Ureter (tissue), 1 donor: ENCODE results near the gene LHFPL5. TPM values are rescaled to one million over a fixed set of nuclear protein-coding genes. Genes with fewer than 3 reads are reported as not detected.

Source experiments
- DNase-seq: peaks from one replicate; pipeline ENCODE4 v3.0.0-alpha.2; 2020; ENCODE audit warnings: low spot score
- total RNA-seq: library from RNA; stranded (reverse); gene quantifications from one replicate; pipeline ENCODE4 v1.2.4, GENCODE V29; 2023
- donor health status: DM: yes; HTN: yes; CAD: no.

Gene LHFPL5
- total RNA-seq, 1 donor from 2014 or later, result not detected

- DNase-seq, result no peak
Measured at GRCh38 chr6:35856250-35856649, 51.1 kb downstream of the LHFPL5 start.

GRCh38 chr6:35857853-35858252, 52.7 kb downstream of the LHFPL5 start:
- no peak for DNase-seq

GRCh38 chr6:35859367-35859766, 54.2 kb downstream of the LHFPL5 start:
- DNase-seq, result no peak

Other genes starting within 250 kb of the LHFPL5 start
- 112 TPM for gene FKBP5, start 116.4 kb upstream of the LHFPL5 start, total RNA-seq
- 1.5 TPM for gene ARMC12, start 68.3 kb upstream of the LHFPL5 start, total RNA-seq
- gene CLPSL2, start 28.8 kb upstream of the LHFPL5 start, total RNA-seq, result not detected
- gene CLPSL1, start 24.3 kb upstream of the LHFPL5 start, total RNA-seq, result not detected
- not detected for gene CLPS, start 8.0 kb upstream of the LHFPL5 start, total RNA-seq
- gene SRPK1, start 115.7 kb downstream of the LHFPL5 start, total RNA-seq, result 72.9 TPM
- gene SLC26A8, start 219.3 kb downstream of the LHFPL5 start, total RNA-seq, result 0.18 TPM
- 56.0 TPM for gene MAPK14, start 222.5 kb downstream of the LHFPL5 start, total RNA-seq